Tibial artery (tissue), 4 donors: ENCODE data around the gene SLCO2A1.

Source experiments
- DNase-seq, 2 donors: peaks; one replicate each; pipeline ENCODE4 v3.0.0-alpha.2; 2019
- H3K27ac ChIP-seq, 2 donors: fragments of 200-600 bp; sonication (generic) in 1 of 2; 1 replicate in 1 of 2; 2 replicates in 1 of 2; pipeline ENCODE4 v1.5.1; 2018 to 2019; ENCODE audit warnings: mild to moderate bottlenecking in 1 of 2
- H3K27me3 ChIP-seq, 2 donors: fragments of 200-600 bp; sonication (generic) in 1 of 2; one replicate each; pipeline versions ENCODE4 v1.5.1 to v1.6.0; 2016 to 2019
- H3K36me3 ChIP-seq, 3 donors: fragments of 200-600 bp; sonication (generic) in 2 of 3; one replicate each; pipeline ENCODE4 v1.5.1; 2016 to 2019; ENCODE audit warnings: mild to moderate bottlenecking in 2 of 3
- H3K4me1 ChIP-seq, 4 donors: fragments of 200-600 bp; sonication (generic) in 2 of 4; 1 replicate in 3 of 4; 2 replicates in 1 of 4; pipeline ENCODE4 v1.5.1; 2016 to 2019
- H3K4me3 ChIP-seq, 2 donors: fragments of 200-600 bp; sonication (generic) in 1 of 2; 1 replicate in 1 of 2; 2 replicates in 1 of 2; pipeline ENCODE4 v1.5.1; 2018 to 2019; ENCODE audit warnings: mild to moderate bottlenecking in 2 of 2
- H3K9me3 ChIP-seq, 3 donors: fragments of 200-600 bp; sonication (generic) in 1 of 3; one replicate each; pipeline ENCODE4 v1.5.1; 2016 to 2019
- CTCF ChIP-seq, 2 experiments: fragments of 200-600 bp in 1 of 2; fragments of 450-650 bp in 1 of 2; IDR thresholded peaks; one replicate each; pipeline ENCODE4 v1.5.1; 2017 to 2019; ENCODE audit warnings: antibody characterized with exemption in 2 of 2, mild to moderate bottlenecking in 1 of 2, moderate library complexity in 1 of 2
- intact Hi-C: fragments of 100-400 bp; cut with DNase I; formaldehyde crosslinking; loops from one replicate; pipeline ENCODE4 v1.15.0; 2023; ENCODE audit warnings: low total_unique reads

SLCO2A1 gene

GRCh38 chr3:134075846-134076245, 46.1 kb upstream of the SLCO2A1 start:
- no peak overlapping the region for H3K4me3 ChIP-seq
- intact Hi-C loops = no loop called here
- peaks cover 0 to 10% (median 4%) of the 10 kb centered on the region in 4 donors for H3K4me1 ChIP-seq
- no peak for TF ChIP-seq CTCF (IDR thresholded peaks at IDR 0.05)
- DNase-seq = no peak
- H3K9me3 ChIP-seq = peaks cover 0 to under 1% (median 0%) of the 10 kb centered on the region in 3 donors
- no peaks in the 10 kb centered on the region for H3K27me3 ChIP-seq
- H3K36me3 ChIP-seq = no peaks in the 10 kb centered on the region
- H3K27ac ChIP-seq = no peak overlapping the region

- Histone ChIP-seq H3K9me3 (no peaks in the 10 kb centered on the region), H3K4me1 (peaks cover 0 to 11% (median 5%) of the 10 kb centered on the region in 4 donors), H3K27ac (no peak overlapping the region), H3K4me3 (no peak overlapping the region), H3K27me3 (no peaks in the 10 kb centered on the region), H3K36me3 (no peaks in the 10 kb centered on the region)
- DNase-seq = no peak
- intact Hi-C loops = no loop called here
- TF ChIP-seq CTCF (IDR thresholded peaks at IDR 0.05) = no peak
Observed at GRCh38 chr3:134075568-134075825, 45.8 kb upstream of the SLCO2A1 start.

GRCh38 chr3:134074790-134075567, 45.3 kb upstream of the SLCO2A1 start:
- no peaks in the 10 kb centered on the region for H3K36me3 ChIP-seq

GRCh38 chr3:134074001-134074789, 44.5 kb upstream of the SLCO2A1 start:
- H3K4me3 ChIP-seq = no peak overlapping the region
- H3K4me1 ChIP-seq = peaks cover 0 to 11% (median 5%) of the 10 kb centered on the region in 4 donors
- H3K27ac ChIP-seq = no peak overlapping the region
- intact Hi-C loops = no loop called here
- no peaks in the 10 kb centered on the region for H3K27me3 ChIP-seq
- no peaks in the 10 kb centered on the region for H3K36me3 ChIP-seq
- H3K9me3 ChIP-seq = no peaks in the 10 kb centered on the region
- DNase-seq = no peak
- TF ChIP-seq CTCF (IDR thresholded peaks at IDR 0.05) = no peak

More at GRCh38 chr3:134074790-134075567, 45.3 kb upstream of the SLCO2A1 start:
- H3K4me1 ChIP-seq = peaks cover 0 to 11% (median 5%) of the 10 kb centered on the region in 4 donors
- intact Hi-C loops = no loop called here
- H3K27ac ChIP-seq = no peak overlapping the region
- TF ChIP-seq CTCF (IDR thresholded peaks at IDR 0.05) = no peak
- no peaks in the 10 kb centered on the region for H3K27me3 ChIP-seq
- no peaks in the 10 kb centered on the region for H3K9me3 ChIP-seq
- DNase-seq = no peak
- H3K4me3 ChIP-seq = no peak overlapping the region

DNA sequence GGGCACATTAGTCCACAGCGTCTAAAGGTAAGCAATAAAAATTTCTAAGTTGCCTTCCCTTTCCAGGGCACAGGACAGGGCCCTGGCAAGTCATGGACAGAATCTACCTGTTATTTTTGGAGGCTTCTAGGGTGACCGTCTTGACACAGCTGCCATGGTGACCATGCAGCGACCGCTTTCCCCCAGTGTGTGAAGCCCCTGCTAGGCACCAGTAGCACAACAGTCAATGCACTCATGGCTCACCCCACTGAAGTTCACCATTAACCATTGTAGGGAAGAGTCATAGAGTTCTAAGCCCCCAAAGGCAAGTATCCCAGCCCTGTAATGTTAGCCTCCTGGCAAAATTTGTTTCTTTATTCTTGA, 43.8 kb upstream of the SLCO2A1 start:
- H3K27me3 ChIP-seq = no peaks in the 10 kb centered on the region
- H3K27ac ChIP-seq = no peak overlapping the region
- no peak for TF ChIP-seq CTCF (IDR thresholded peaks at IDR 0.05)
- no peaks in the 10 kb centered on the region for H3K9me3 ChIP-seq
- peaks cover 0 to 11% (median 5%) of the 10 kb centered on the region in 4 donors for H3K4me1 ChIP-seq
- intact Hi-C loops = no loop called here
- DNase-seq = no peak
- H3K4me3 ChIP-seq = no peak overlapping the region
- no peaks in the 10 kb centered on the region for H3K36me3 ChIP-seq
